BJ (cell line): ENCODE measurements around the gene EXTL1. TPM values are rescaled to one million over a fixed set of nuclear protein-coding genes. Genes with fewer than 3 reads are reported as not detected.

ENCODE experiments used
- CTCF ChIA-PET: fragments of 350-600 bp; formaldehyde crosslinking; extraction: SDS; loops from one replicate; lab custom pipeline; 2021; ENCODE audit warnings: antibody characterized with exemption, inconsistent platforms; lab: Yijun Ruan, JAX
- POLR2A ChIA-PET: fragments of 300-600 bp; sonication (Branson Sonifier 250); formaldehyde crosslinking; extraction: SDS; loops from one replicate; lab custom pipeline; 2021; ENCODE audit warnings: antibody characterized with exemption; lab: Charles Lee
- DNase-seq: peaks from one replicate; pipeline ENCODE4 v3.0.0-alpha.2; 2011; ENCODE audit warnings: low read depth
- H3K27me3 ChIP-seq: 2 replicates; pipeline ENCODE4 v1.6.0; 2011; ENCODE audit warnings: low read length; ENCODE audit not compliant: control insufficient read depth, insufficient read depth
- H3K36me3 ChIP-seq: 2 replicates; pipeline ENCODE4 v1.5.1; 2011; ENCODE audit warnings: low read length; ENCODE audit not compliant: control insufficient read depth, insufficient read depth
- H3K4me3 ChIP-seq: 2 replicates; pipeline ENCODE4 v1.5.1; 2011; ENCODE audit warnings: low read depth, mild to moderate bottlenecking, control low read depth, low read length
- polyA plus RNA-seq: library from polyadenylated mRNA; depleted of rRNA; stranded (reverse); fragments of >200 nt; gene quantifications from 2 replicates; pipeline ENCODE4 v1.2.3, GENCODE V29; 2011
- TF ChIP-seq, protein P1 (sequence below): IDR thresholded peaks from 2 replicates; pipeline ENCODE4 v1.5.1; 2011; ENCODE audit warnings: low read depth, mild to moderate bottlenecking, control low read depth, inconsistent platforms, low read length, moderate library complexity; ENCODE audit not compliant: insufficient read depth

EXTL1 gene
- polyA plus RNA-seq, 1 experiment: 5.0 TPM

DNA sequence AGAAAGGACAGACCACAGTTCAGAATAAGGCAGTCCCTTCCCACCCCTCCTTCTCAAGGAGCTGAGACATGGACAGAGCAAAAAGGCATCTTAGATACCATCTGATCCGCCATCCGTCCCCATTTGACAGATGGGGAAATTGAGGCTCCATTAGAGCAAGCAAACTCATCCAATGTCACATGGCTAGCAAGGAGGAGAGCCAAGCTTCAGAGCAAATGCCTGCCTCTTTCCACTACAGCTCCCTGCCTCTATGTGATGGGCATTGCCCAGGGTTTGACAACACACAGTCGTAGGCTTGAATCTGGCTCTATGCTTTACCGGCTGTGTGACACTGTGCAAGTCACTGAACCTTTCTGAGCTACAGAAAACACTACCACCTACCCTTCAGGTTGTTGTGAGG lies 20.4 kb downstream of the EXTL1 start:
- peaks cover 36% of the 10 kb centered on the region for H3K27me3 ChIP-seq
- H3K36me3 ChIP-seq: no peaks in the 10 kb centered on the region
- POLR2A ChIA-PET: no interaction called here
- no peak overlapping the region for H3K4me3 ChIP-seq
- no peak for DNase-seq
- CTCF ChIA-PET: interaction anchor here (1.2 to 2.2 kb wide), 2 partner anchors 146 to 375 kb away, joined by 3 to 5 read pairs; no protein-coding TSS in a partner anchor
- TF ChIP-seq, protein P1, sequence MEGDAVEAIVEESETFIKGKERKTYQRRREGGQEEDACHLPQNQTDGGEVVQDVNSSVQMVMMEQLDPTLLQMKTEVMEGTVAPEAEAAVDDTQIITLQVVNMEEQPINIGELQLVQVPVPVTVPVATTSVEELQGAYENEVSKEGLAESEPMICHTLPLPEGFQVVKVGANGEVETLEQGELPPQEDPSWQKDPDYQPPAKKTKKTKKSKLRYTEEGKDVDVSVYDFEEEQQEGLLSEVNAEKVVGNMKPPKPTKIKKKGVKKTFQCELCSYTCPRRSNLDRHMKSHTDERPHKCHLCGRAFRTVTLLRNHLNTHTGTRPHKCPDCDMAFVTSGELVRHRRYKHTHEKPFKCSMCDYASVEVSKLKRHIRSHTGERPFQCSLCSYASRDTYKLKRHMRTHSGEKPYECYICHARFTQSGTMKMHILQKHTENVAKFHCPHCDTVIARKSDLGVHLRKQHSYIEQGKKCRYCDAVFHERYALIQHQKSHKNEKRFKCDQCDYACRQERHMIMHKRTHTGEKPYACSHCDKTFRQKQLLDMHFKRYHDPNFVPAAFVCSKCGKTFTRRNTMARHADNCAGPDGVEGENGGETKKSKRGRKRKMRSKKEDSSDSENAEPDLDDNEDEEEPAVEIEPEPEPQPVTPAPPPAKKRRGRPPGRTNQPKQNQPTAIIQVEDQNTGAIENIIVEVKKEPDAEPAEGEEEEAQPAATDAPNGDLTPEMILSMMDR: no peak

DNA sequence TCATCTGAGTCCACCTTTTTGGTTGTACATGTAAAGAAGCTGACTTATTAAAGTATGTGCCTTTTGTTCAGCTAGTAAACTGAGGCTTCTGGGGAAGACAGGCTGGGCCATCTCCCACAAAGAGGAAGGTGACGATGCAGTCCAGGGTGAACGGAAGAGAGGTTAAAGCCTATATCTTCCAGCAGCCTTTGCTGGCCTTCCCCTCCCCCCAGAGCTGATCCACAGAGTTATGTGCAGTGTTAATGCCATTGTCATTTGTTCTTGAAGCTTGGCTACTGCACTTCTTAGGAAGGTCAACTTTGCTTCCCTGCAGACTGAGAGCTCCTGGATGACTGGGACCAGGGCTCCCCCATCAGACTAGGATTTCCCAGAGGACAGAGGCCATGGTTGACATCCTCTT lies 22.2 kb downstream of the EXTL1 start:
- CTCF ChIA-PET: interaction anchor here (1.4 to 5.0 kb wide), 4 partner anchors 8 to 102 kb away, joined by 3 to 34 read pairs (median 6); no protein-coding TSS in a partner anchor
- POLR2A ChIA-PET: no interaction called here
- H3K36me3 ChIP-seq: no peaks in the 10 kb centered on the region
- TF ChIP-seq, protein P1: no peak
- peaks cover 38% of the 10 kb centered on the region for H3K27me3 ChIP-seq
- DNase-seq: no peak
- H3K4me3 ChIP-seq: no peak overlapping the region

DNA sequence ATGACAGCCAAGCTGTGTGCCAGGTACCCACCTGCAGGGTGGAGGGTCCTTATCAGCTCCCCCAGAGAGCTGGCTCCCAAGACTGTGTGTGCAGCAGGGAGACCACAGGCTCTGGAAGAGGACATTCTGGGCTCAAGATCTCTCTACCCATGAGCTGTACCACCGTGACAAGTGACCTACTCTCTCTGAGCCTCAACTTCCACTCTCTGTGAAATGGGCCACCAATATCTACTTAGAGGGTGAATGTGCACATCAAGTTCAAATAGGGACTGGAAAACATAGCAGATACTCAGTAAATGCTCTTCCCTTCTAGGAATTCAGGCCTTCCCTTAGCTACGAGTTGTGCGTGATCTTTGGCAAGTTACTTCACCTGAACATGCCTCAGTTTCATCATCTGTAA lies 22.8 kb downstream of the EXTL1 start:
- Histone ChIP-seq H3K4me3 (no peak overlapping the region), H3K27me3 (peaks cover 40% of the 10 kb centered on the region), H3K36me3 (no peaks in the 10 kb centered on the region)
- CTCF ChIA-PET: interaction anchor here (1.0 to 5.0 kb wide), 5 partner anchors 9 to 101 kb away, joined by 3 to 34 read pairs (median 3); no protein-coding TSS in a partner anchor
- POLR2A ChIA-PET: no interaction called here
- TF ChIP-seq, protein P1: no peak
- DNase-seq: no peak

DNA sequence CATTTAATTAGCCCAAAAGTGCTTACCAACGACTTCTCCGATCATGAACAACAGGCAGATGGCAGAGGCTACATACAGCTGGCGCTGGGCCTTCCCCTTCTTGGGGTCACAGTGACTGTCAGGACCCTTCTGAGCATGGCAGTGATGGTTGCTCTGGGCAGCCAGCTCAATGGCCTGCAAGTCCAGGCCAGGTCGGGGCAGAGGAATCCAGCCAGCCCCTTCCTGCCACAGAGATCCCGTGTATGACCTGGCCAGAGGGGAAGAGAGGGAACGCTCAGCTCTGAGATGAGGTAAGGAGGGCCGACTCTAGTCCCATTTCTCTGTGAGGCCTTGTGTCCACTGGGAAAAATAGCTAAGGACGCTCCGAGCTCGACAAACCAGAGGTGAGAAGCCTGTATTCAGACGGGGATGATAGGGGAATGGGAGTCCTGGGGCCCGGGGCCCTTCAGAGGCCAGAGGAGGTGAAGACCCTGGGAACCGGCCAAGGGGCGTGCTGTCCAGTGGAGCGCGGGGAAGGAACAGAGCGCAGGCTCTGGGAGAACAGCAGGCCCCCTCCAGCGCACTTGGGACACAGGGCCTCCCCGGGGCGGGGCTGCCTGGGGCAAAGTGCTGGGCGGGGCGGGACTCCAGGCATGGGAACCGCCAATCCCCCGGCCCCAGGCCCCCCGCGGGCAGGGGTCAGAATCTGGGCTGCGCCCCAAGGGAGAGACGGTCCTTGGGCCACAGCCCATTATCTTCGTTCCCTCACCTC lies 23.6 kb downstream of the EXTL1 start:
- no peak for DNase-seq
- Histone ChIP-seq H3K27me3 (peaks cover 44% of the 10 kb centered on the region), H3K4me3 (no peak overlapping the region), H3K36me3 (no peaks in the 10 kb centered on the region)
- CTCF ChIA-PET: interaction anchor here (1.0 to 5.0 kb wide), 4 partner anchors 8 to 100 kb away, joined by 3 to 34 read pairs (median 6); no protein-coding TSS in a partner anchor
- POLR2A ChIA-PET: no interaction called here
- TF ChIP-seq, protein P1: no peak

DNA sequence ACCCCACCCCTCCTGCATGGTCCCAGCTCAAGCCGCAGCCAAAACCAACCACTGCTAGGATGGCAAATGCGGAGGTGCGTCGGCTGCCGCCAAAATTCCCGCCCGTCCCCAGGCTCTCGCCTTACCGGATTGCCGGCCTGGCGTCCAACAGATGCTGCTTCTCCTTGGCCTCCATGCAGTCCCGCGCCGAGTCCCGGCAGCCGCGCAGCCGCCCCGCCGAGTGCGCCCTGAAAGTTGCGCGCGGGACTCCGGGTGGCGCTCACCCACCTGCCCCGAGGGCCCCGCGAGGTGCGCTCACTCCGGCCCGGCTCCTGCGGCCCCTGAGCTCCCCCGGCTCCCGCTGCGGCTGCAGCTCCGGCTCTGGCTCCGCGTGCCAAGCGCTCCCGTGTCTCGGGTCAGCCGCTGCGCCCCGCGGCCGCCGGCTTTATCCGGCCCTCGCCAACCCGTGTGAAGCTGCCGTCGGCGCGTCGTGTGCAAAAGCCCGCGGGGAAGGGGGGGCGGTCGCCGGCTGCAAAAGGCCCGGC lies 24.2 kb downstream of the EXTL1 start, which contains the start of gene SLC30A2:
SLC30A2 (minus strand) TSS at position 397 of the 524 bp plus-strand sequence; CDS start at position 175, 222 bp downstream.
- TF ChIP-seq, protein P1: no peak
- DNase-seq: no peak
- POLR2A ChIA-PET: no interaction called here
- CTCF ChIA-PET: interaction anchor here (5.0 kb wide), 1 partner anchor 10 kb away, joined by 34 read pairs; no protein-coding TSS in a partner anchor
- peaks cover 44% of the 10 kb centered on the region for H3K27me3 ChIP-seq
- no peaks in the 10 kb centered on the region for H3K36me3 ChIP-seq
- no peak within 1 kb of the TSS for H3K4me3 ChIP-seq
